ENCODE results near the gene HAO1.

HAO1 gene

DNA sequence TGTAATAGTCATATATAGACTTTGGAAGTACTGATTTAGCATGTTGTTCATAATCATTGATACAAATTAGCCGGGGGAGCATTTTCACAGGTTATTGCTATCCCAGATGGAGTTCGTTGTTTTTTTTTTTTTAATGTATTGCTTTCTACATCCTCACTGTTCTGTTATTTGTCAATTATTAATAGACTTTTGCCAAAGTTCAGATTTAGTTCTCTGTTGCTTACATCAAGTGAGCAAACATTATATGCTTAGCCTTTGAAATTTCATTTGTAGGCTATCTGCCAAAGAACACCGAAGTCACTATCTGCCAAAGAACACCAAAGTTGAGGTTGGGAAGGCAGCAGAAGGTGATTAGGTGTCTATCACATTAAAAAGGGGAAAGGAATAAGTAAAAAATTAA is at the start of gene HAO1:
HAO1 (minus strand) TSS at position 118 of the 400 bp plus-strand sequence; CDS start at position 82, 36 bp downstream.
- Histone ChIP-seq H3K36me3 (ENCODE audit: control insufficient read depth, insufficient read depth, low read length) (no peaks in the 10 kb centered on the region), H3K27me3 (ENCODE audit: control insufficient read depth, insufficient read depth, low read length) (no peaks in the 10 kb centered on the region), H3K9me3 (ENCODE audit: control insufficient read depth, insufficient read depth, low read depth, low read length) (peaks cover 15% of the 10 kb centered on the region), H3K4me3 (ENCODE audit: low read depth, low read length) (no peak within 1 kb of the TSS), H3K27ac (ENCODE audit: low read depth, low read length) (no peak within 1 kb of the TSS), H3K9ac (ENCODE audit: low read length) (no peak within 1 kb of the TSS), H3K4me1 (ENCODE audit: control insufficient read depth, insufficient read depth, low read length) (no peaks in the 10 kb centered on the region)

DNA sequence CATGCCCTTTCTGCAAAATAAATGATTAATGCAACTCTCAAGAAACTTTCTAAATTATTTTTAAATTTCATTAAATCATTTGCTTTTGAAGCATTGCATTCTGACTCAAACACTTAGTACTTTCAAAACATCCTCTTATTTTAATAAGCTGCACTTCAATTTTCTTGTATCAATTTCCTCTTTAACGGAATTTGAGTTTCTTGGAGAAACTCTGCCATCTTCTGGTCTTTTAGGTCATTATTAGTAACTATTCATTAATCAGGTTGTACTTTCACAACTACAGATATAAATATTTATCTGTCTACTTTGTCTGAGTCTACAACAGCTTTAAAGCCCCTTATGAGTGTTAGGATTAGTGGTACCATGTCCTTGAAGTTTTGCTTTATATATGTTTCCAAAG is 49.1 kb upstream of the HAO1 start:
- H3K27ac ChIP-seq (ENCODE audit: low read depth, low read length) = no peak overlapping the region
- peaks cover 7% of the 10 kb centered on the region; the same call in 1 of the 2 replicates for H3K9me3 ChIP-seq (ENCODE audit: control insufficient read depth, insufficient read depth, low read depth, low read length)
- H3K36me3 ChIP-seq (ENCODE audit: control insufficient read depth, insufficient read depth, low read length) = no peaks in the 10 kb centered on the region
- H3K4me1 ChIP-seq (ENCODE audit: control insufficient read depth, insufficient read depth, low read length) = 0 out of 2 replicates have a peak, but pooled peaks cover 6% of the 10 kb centered on the region
- no peak overlapping the region for H3K4me3 ChIP-seq (ENCODE audit: low read depth, low read length)
- H3K27me3 ChIP-seq (ENCODE audit: control insufficient read depth, insufficient read depth, low read length) = no peaks in the 10 kb centered on the region
- no peak overlapping the region for H3K9ac ChIP-seq (ENCODE audit: low read length)

DNA sequence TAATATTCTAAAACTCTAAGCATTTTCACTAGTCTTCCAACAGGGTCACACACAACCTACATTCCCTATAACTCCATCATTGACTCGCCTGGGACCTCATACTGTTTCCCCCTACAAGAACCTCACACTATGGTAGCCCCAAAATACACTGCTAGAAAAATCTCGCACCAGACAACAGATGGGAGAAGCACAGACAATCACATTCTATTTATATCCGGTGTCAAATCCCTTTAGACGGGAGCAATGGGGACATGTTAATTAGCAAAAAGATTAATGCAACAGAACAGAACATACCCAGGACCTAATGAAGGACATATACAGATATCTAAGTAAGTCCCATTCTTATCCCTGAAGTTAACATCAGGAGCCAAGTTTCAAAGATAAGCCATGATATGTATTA is 45.7 kb upstream of the HAO1 start:
- no peak overlapping the region for H3K4me3 ChIP-seq (ENCODE audit: low read depth, low read length)
- no peak overlapping the region for H3K9ac ChIP-seq (ENCODE audit: low read length)
- no peaks in the 10 kb centered on the region for H3K9me3 ChIP-seq (ENCODE audit: control insufficient read depth, insufficient read depth, low read depth, low read length)
- H3K4me1 ChIP-seq (ENCODE audit: control insufficient read depth, insufficient read depth, low read length) = peaks cover 12% of the 10 kb centered on the region; the same call in 1 of the 2 replicates
- no peaks in the 10 kb centered on the region for H3K27me3 ChIP-seq (ENCODE audit: control insufficient read depth, insufficient read depth, low read length)
- no peak overlapping the region for H3K27ac ChIP-seq (ENCODE audit: low read depth, low read length)
- no peaks in the 10 kb centered on the region; the same call in 1 of the 2 replicates for H3K36me3 ChIP-seq (ENCODE audit: control insufficient read depth, insufficient read depth, low read length)

DNA sequence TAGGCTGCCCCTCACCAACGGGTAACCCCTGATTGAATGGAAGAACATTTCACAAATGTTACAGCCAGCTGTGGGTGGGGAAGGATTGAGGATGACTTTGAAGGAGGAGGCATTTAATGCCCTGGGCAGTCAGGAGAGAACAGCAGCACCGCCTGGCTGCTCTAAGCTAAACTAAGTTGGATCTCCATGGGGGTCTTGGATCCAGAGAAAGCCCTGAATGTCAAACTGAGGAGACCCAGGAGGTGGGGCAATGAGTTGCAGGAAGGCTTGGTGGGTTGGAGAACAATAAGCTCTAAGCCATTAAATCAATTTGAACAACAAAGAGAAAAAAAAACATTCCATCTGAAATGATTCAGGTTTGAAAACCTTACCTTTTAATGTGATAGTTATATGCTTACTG is 43.9 kb upstream of the HAO1 start:
- Histone ChIP-seq H3K9ac (ENCODE audit: low read length) (no peak overlapping the region), H3K36me3 (ENCODE audit: control insufficient read depth, insufficient read depth, low read length) (no peaks in the 10 kb centered on the region; the same call in 1 of the 2 replicates), H3K27me3 (ENCODE audit: control insufficient read depth, insufficient read depth, low read length) (no peaks in the 10 kb centered on the region), H3K27ac (ENCODE audit: low read depth, low read length) (no peak overlapping the region), H3K9me3 (ENCODE audit: control insufficient read depth, insufficient read depth, low read depth, low read length) (no peaks in the 10 kb centered on the region), H3K4me1 (ENCODE audit: control insufficient read depth, insufficient read depth, low read length) (peaks cover 15% of the 10 kb centered on the region; the same call in 1 of the 2 replicates), H3K4me3 (ENCODE audit: low read depth, low read length) (no peak overlapping the region)

DNA sequence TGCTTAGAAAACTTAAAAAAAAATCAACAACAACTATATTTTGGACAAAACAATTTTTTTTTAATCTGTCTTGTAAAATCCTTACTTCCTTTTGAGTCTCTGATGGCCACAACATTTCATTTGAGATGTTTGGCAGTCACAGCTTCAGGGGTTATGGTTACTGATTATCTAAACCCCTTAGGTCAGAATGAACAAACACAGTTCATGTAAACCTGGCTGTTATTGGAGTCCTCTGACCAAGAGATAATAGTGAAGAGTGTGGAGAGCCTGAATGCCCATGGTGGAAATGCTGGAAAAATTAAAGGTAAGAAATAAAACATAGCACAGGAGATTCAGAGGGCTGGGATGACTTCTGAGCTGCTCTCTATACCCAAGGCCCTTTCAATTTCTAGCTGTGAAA is 41.1 kb upstream of the HAO1 start:
- no peak overlapping the region for H3K27ac ChIP-seq (ENCODE audit: low read depth, low read length)
- no peaks in the 10 kb centered on the region for H3K27me3 ChIP-seq (ENCODE audit: control insufficient read depth, insufficient read depth, low read length)
- no peaks in the 10 kb centered on the region; the same call in 1 of the 2 replicates for H3K36me3 ChIP-seq (ENCODE audit: control insufficient read depth, insufficient read depth, low read length)
- H3K9ac ChIP-seq (ENCODE audit: low read length) = no peak overlapping the region
- H3K4me3 ChIP-seq (ENCODE audit: low read depth, low read length) = no peak overlapping the region
- no peaks in the 10 kb centered on the region for H3K9me3 ChIP-seq (ENCODE audit: control insufficient read depth, insufficient read depth, low read depth, low read length)
- H3K4me1 ChIP-seq (ENCODE audit: control insufficient read depth, insufficient read depth, low read length) = peaks cover 15% of the 10 kb centered on the region; the same call in 1 of the 2 replicates

DNA sequence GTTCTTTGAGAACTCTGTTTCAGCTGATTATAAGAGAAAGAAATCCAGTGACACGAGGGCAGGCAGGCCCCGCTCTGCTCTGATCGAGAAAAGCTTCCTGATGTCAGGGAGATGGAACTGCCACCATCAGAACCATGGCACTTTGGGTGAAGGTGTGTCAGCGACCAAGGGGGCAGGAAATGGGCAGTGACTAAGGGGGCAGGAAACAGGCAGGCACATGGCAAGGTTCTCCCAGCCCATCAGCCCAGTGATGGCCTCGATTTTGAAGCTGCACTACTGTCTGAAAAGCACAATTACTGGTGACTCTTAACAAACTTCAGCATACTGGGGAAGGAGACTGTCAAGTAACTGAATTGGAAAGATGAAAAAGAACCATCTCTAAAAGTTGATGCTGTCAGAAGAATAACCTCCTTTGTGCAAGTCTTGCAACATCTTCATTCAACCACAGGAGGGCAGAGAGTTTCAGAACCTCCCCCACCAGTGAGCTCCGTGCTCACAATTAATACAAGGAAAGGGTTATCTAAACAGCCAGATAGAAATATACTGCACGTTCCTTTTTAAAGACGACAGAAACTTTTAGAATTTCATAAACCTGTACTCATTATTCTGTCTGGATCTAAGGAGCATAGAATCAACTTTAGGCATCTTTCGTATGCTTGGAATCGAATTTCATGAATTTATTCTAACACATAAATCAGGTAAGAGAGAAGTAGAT is 40.2 kb upstream of the HAO1 start:
- Histone ChIP-seq H3K4me3 (ENCODE audit: low read depth, low read length) (no peak overlapping the region), H3K27ac (ENCODE audit: low read depth, low read length) (no peak overlapping the region), H3K4me1 (ENCODE audit: control insufficient read depth, insufficient read depth, low read length) (peaks cover 15% of the 10 kb centered on the region; the same call in 1 of the 2 replicates), H3K27me3 (ENCODE audit: control insufficient read depth, insufficient read depth, low read length) (no peaks in the 10 kb centered on the region), H3K9me3 (ENCODE audit: control insufficient read depth, insufficient read depth, low read depth, low read length) (no peaks in the 10 kb centered on the region), H3K36me3 (ENCODE audit: control insufficient read depth, insufficient read depth, low read length) (no peaks in the 10 kb centered on the region; the same call in 1 of the 2 replicates), H3K9ac (ENCODE audit: low read length) (no peak overlapping the region)

DNA sequence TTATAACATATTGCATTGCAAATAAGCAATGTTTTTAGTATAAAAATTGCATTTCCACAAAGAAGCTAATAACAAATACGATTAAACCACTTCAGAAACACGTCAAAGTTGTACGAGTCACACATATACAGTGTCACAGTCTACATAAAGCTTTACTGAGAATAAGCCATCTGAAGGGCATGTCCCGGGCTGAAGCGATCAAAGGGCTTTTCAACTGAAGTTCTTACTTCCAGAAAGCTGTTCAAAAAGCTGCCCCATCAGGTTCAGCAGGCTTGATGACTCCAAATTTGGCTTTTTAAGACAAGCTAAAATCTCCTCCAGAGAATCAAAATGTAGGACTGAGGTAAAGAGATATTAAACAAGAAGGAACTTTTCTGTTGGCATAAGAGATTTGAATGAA is 37.5 kb upstream of the HAO1 start:
- Histone ChIP-seq H3K9me3 (ENCODE audit: control insufficient read depth, insufficient read depth, low read depth, low read length) (no peaks in the 10 kb centered on the region), H3K4me1 (ENCODE audit: control insufficient read depth, insufficient read depth, low read length) (peaks cover 4% of the 10 kb centered on the region; the same call in 1 of the 2 replicates), H3K27me3 (ENCODE audit: control insufficient read depth, insufficient read depth, low read length) (no peaks in the 10 kb centered on the region), H3K9ac (ENCODE audit: low read length) (no peak overlapping the region), H3K4me3 (ENCODE audit: low read depth, low read length) (no peak overlapping the region), H3K36me3 (ENCODE audit: control insufficient read depth, insufficient read depth, low read length) (no peaks in the 10 kb centered on the region; the same call in 1 of the 2 replicates), H3K27ac (ENCODE audit: low read depth, low read length) (no peak overlapping the region)

DNA sequence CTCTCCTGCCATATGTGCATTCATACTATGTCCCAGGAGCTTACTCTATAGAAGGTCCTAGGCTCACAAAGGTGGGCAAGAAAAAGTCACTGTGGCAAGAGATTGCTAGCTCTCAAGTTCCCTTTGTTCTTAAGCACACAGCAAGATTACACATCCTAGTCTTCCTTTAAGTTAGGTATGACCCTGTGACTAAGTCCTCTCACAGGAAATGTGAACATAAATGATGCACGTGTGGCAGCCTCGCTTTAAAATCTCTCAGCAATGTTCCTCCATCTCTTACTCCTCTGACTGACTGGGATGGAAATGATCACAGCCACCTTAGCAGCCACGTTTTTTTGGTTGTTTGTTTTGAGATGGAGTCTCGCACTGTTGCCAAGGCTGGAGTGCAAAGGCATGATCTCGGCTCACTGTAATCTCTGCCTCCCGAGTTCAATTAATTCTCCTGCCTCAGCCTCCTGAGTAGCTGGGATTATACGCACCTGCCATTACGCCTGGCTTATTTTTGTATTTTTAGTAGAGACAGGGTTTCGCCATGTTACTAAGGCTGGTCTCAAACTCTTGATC is 35.7 kb upstream of the HAO1 start:
- no peaks in the 10 kb centered on the region for H3K36me3 ChIP-seq (ENCODE audit: control insufficient read depth, insufficient read depth, low read length)
- H3K4me3 ChIP-seq (ENCODE audit: low read depth, low read length) = no peak overlapping the region
- H3K9me3 ChIP-seq (ENCODE audit: control insufficient read depth, insufficient read depth, low read depth, low read length) = no peaks in the 10 kb centered on the region
- peaks cover 4% of the 10 kb centered on the region; the same call in 1 of the 2 replicates for H3K4me1 ChIP-seq (ENCODE audit: control insufficient read depth, insufficient read depth, low read length)
- no peaks in the 10 kb centered on the region for H3K27me3 ChIP-seq (ENCODE audit: control insufficient read depth, insufficient read depth, low read length)
- no peak overlapping the region for H3K9ac ChIP-seq (ENCODE audit: low read length)
- H3K27ac ChIP-seq (ENCODE audit: low read depth, low read length) = no peak overlapping the region

DNA sequence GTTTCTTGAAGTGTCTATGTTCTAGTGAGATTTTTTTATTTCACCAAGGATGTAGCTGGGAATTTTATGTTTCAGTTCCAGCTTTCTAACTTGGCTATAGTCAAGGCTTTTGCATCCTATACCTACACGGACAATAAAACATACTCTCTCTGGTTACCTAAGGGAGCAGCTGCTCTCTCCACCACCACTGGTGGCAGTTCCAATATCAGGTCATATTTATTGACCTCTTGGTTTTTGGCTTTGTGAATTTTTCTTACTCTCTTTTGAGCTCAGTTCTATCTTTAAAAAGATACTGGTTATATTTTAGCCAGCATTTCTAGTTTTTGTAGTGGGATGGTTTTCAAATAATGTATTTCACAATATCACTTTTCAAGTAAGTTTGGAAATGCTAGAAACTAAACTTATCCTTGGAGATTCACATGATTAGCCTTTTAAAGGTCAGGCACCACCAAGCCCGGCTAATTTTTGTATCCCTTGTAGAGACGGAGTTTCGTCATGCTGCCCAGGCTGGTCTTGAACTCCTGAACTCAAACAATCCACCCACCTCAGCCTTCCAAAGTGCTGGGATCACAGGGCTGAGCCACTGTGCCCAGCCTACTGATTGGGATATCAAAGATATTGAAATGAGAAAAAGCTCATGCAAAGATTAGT is 34.7 kb upstream of the HAO1 start:
- Histone ChIP-seq H3K4me3 (ENCODE audit: low read depth, low read length) (no peak overlapping the region), H3K4me1 (ENCODE audit: control insufficient read depth, insufficient read depth, low read length) (no peaks in the 10 kb centered on the region), H3K9me3 (ENCODE audit: control insufficient read depth, insufficient read depth, low read depth, low read length) (no peaks in the 10 kb centered on the region), H3K27me3 (ENCODE audit: control insufficient read depth, insufficient read depth, low read length) (no peaks in the 10 kb centered on the region), H3K27ac (ENCODE audit: low read depth, low read length) (no peak overlapping the region), H3K36me3 (ENCODE audit: control insufficient read depth, insufficient read depth, low read length) (no peaks in the 10 kb centered on the region), H3K9ac (ENCODE audit: low read length) (no peak overlapping the region)

DNA sequence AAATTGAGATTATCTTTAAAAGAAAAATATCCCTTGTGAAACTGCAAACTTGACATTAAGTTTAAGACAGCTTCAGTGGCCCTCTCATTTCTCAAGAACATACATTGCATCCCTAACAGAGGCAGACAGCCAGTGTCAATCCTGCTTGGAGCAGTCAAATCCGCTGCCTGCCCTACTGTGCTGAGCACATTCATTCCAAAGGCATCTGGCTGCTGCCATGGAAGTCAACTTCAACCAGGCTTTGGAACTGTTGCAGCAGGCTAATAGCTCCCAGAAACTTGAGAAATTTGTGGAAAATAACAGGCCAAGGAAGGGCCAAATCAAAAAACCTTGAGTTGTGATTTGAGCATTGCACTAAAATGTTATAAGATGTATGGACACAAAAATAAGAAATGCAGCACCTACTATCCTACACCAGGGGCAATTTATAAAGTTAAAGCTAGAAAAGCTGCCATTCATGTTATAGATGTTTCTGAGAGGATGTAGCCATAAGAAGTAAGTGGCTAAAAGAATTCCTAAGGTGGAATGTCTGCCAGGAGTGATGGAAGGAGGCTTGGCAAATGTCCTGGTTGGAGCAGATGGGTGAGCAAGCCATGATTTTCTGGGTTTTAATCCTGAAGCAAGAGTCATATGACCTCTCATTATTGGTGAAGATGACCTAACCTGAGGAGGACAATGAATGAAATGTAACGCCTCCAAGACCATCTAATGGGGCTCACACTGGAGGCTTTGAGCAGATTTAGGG is 31.4 kb upstream of the HAO1 start:
- Histone ChIP-seq H3K9ac (ENCODE audit: low read length) (no peak overlapping the region), H3K36me3 (ENCODE audit: control insufficient read depth, insufficient read depth, low read length) (no peaks in the 10 kb centered on the region), H3K27ac (ENCODE audit: low read depth, low read length) (no peak overlapping the region), H3K27me3 (ENCODE audit: control insufficient read depth, insufficient read depth, low read length) (no peaks in the 10 kb centered on the region), H3K4me3 (ENCODE audit: low read depth, low read length) (no peak overlapping the region), H3K9me3 (ENCODE audit: control insufficient read depth, insufficient read depth, low read depth, low read length) (no peaks in the 10 kb centered on the region), H3K4me1 (ENCODE audit: control insufficient read depth, insufficient read depth, low read length) (no peaks in the 10 kb centered on the region)
